ENCODE measurements around the gene CLDN6. TPM values are rescaled to one million over a fixed set of nuclear protein-coding genes. Genes with fewer than 3 reads are reported as not detected.

CLDN6 gene
- polyA plus RNA-seq, 1 experiment, result 0.12 TPM

DNA sequence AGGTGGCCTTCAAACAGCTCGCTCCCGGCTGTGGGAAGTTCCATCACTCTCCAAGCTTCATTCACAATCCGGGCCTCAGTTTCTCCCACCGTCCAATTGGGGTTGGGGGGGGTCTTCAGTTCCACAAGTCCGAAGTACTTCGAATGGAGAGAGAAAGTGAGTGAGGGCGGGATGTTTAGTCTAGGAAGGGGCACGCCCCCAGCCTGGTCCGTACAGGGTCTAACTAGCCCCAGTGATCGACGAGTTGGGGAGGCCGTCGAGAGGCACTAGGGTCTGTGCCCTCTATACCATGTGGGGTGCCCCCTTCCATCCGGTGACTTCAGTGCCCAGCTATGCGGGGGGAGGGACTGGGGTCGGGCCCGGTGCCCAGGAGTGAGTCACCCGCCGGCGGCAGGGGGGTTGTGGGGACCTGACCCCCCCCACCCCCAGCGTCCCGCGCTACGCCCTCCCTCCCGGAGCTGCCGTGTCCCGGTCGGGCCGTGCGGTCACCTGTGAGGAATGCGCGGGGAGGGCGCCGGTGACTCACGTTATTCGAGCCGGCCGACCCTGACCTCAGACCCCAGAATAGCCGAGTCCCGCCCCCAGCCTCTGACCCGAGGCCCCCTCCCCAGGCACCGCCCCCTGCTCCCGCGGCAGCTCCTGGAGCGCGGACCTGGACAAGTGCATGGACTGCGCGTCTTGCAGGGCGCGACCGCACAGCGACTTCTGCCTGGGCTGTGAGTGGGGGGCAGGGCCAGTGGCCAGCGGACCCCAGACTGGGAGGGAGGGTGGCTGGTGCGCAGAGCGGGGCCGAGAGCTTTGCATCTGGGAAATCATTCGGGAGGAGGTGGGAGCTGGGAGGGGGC is 2.8 kb upstream of the CLDN6 start:
- ChIA-PET POLR2A (interaction anchor here (0.6 to 1.1 kb wide), 4 partner anchors 11 to 114 kb away, joined by 3 to 4 read pairs (median 3); partner anchors contain the start of gene ZNF213), CTCF (interaction anchor here (1.2 to 6.3 kb wide), 7 partner anchors 10 to 153 kb away, joined by 3 to 78 read pairs (median 5); no protein-coding TSS in a partner anchor)
- TF ChIP-seq CTCF (IDR thresholded peaks at IDR 0.05; ENCODE audit: insufficient read depth, low read depth, low read length), result no peak; the same call in 1 of the 2 replicates
- peak overlapping the region; percentile 97 for H3K4me3 ChIP-seq (ENCODE audit: low read depth, low read length)
- DNase-seq (ENCODE audit: low read depth), result peak; percentile 27
- H3K36me3 ChIP-seq (ENCODE audit: control insufficient read depth, insufficient read depth, low read length), result peaks cover 14% of the 10 kb centered on the region
- H3K27me3 ChIP-seq (ENCODE audit: control insufficient read depth, insufficient read depth, low read length), result no peaks in the 10 kb centered on the region

DNA sequence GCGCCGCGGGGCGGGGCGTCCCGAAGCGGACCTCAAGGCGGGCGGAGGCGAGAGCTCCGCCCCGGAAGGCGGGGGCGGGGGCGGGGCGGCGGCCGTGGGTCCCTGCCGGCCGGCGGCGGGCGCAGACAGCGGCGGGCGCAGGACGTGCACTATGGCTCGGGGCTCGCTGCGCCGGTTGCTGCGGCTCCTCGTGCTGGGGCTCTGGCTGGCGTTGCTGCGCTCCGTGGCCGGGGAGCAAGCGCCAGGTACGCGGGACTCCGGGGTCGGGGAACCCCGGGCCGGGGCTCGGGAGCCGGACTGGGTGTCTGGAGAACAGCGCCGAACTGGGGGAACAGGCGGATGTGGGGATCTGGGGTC is 2.2 kb upstream of the CLDN6 start, which contains the start of gene TNFRSF12A:
TSS of gene TNFRSF12A (plus strand) at position 122 of the 357 bp plus-strand sequence. CDS start at position 152, 30 bp downstream.
- POLR2A ChIA-PET, result interaction anchor here (0.6 to 1.1 kb wide), 4 partner anchors 11 to 48 kb away, joined by 3 read pairs; no protein-coding TSS in a partner anchor
- Histone ChIP-seq H3K4me3 (ENCODE audit: low read depth, low read length) (peak within 1 kb of the TSS; percentile 97), H3K36me3 (ENCODE audit: control insufficient read depth, insufficient read depth, low read length) (peaks cover 11% of the 10 kb centered on the region), H3K27me3 (ENCODE audit: control insufficient read depth, insufficient read depth, low read length) (no peaks in the 10 kb centered on the region)
- DNase-seq (ENCODE audit: low read depth), result no peak
- CTCF ChIA-PET, result interaction anchor here (1.2 to 6.3 kb wide), 5 partner anchors 10 to 109 kb away, joined by 3 to 78 read pairs (median 12); no protein-coding TSS in a partner anchor
- TF ChIP-seq CTCF (IDR thresholded peaks at IDR 0.05; ENCODE audit: insufficient read depth, low read depth, low read length), result 0 out of 2 replicates have a peak, but pooled peaks have one; percentile 7

GRCh38 chr16:3019594-3020246 is 1.7 kb upstream of the CLDN6 start:
- ChIA-PET CTCF (interaction anchor here (0.9 to 6.3 kb wide), 6 partner anchors 9 to 110 kb away, joined by 3 to 78 read pairs (median 8); partner anchors contain the start of gene PAQR4), POLR2A (interaction anchor here (0.6 to 0.9 kb wide), 3 partner anchors 12 to 47 kb away, joined by 3 read pairs; no protein-coding TSS in a partner anchor)
- H3K27me3 ChIP-seq (ENCODE audit: control insufficient read depth, insufficient read depth, low read length), result no peaks in the 10 kb centered on the region
- H3K4me3 ChIP-seq (ENCODE audit: low read depth, low read length), result peak overlapping the region; percentile 97
- DNase-seq (ENCODE audit: low read depth), result no peak
- H3K36me3 ChIP-seq (ENCODE audit: control insufficient read depth, insufficient read depth, low read length), result peaks cover 11% of the 10 kb centered on the region
- no peak for TF ChIP-seq CTCF (IDR thresholded peaks at IDR 0.05; ENCODE audit: insufficient read depth, low read depth, low read length)

- POLR2A ChIA-PET, result no interaction called here
- TF ChIP-seq CTCF (IDR thresholded peaks at IDR 0.05; ENCODE audit: insufficient read depth, low read depth, low read length), result no peak
- Histone ChIP-seq H3K4me3 (ENCODE audit: low read depth, low read length) (no peak overlapping the region), H3K36me3 (ENCODE audit: control insufficient read depth, insufficient read depth, low read length) (peaks cover 8% of the 10 kb centered on the region), H3K27me3 (ENCODE audit: control insufficient read depth, insufficient read depth, low read length) (peaks cover 1% of the 10 kb centered on the region; the same call in 1 of the 2 replicates)
- DNase-seq (ENCODE audit: low read depth), result no peak
- CTCF ChIA-PET, result no interaction called here
Observed at GRCh38 chr16:3017344-3017743, 639 bp downstream of the CLDN6 start.
